RWPE2 (cell line): Measurements from ENCODE around the gene ZNF33B.
"Not testable (repeated sequence)": the region's sequence is repeated elsewhere in the genome, so short reads cannot be mapped to it uniquely, and the experiment has no call there.

Experiments used
- ATAC-seq: fragments of 200-7000 bp; cut with Tn5 transposase; 3 replicates; pipeline ENCODE4 v1.9.1; 2021; ENCODE audit warnings: low read depth
- DNase-seq: peaks from one replicate; pipeline ENCODE4 v3.0.0-alpha.2; 2020; ENCODE audit warnings: low spot score
- H3K27ac ChIP-seq: fragments of 450-650 bp; 2 replicates; pipeline ENCODE4 v1.5.1; 2017; ENCODE audit warnings: mild to moderate bottlenecking; ENCODE audit not compliant: poor library complexity, severe bottlenecking
- H3K27me3 ChIP-seq: fragments of 250-450 bp; sonication (Bioruptor Pico); 2 replicates; pipeline ENCODE4 v1.5.1; 2021; ENCODE audit warnings: mild to moderate bottlenecking, moderate library complexity; ENCODE audit not compliant: insufficient read depth, poor library complexity, severe bottlenecking
- H3K36me3 ChIP-seq: fragments of 250-450 bp; sonication (Bioruptor Pico); 2 replicates; pipeline ENCODE4 v1.5.1; 2020; ENCODE audit warnings: low read depth, mild to moderate bottlenecking, moderate library complexity
- H3K4me1 ChIP-seq: fragments of 250-450 bp; sonication (Bioruptor Pico); 2 replicates; pipeline ENCODE4 v1.5.1; 2021; ENCODE audit warnings: mild to moderate bottlenecking, moderate library complexity; ENCODE audit not compliant: insufficient read depth, poor library complexity, severe bottlenecking
- H3K4me3 ChIP-seq: fragments of 250-450 bp; sonication (Bioruptor Pico); 2 replicates; pipeline ENCODE4 v1.5.1; 2021; ENCODE audit warnings: mild to moderate bottlenecking, moderate library complexity; ENCODE audit not compliant: severe bottlenecking
- H3K9me3 ChIP-seq: fragments of 250-450 bp; sonication (Bioruptor Pico); 2 replicates; pipeline ENCODE4 v1.5.1; 2021; ENCODE audit warnings: mild to moderate bottlenecking, moderate library complexity; ENCODE audit not compliant: severe bottlenecking
- CTCF ChIP-seq: fragments of 450-650 bp; IDR thresholded peaks from one replicate; pipeline ENCODE4 v1.5.1; 2017; ENCODE audit warnings: mild to moderate bottlenecking, moderate library complexity; ENCODE audit not compliant: poor library complexity, severe bottlenecking

Gene ZNF33B

GRCh38 chr10:42638055-42638820 lies at the start of gene ZNF33B:
Gene ZNF33B, minus strand, starts transcription at chr10:42638570. Its CDS starts 1,642 bp downstream, at chr10:42636928.
- ATAC-seq (peak; percentile 89), DNase-seq (peak; percentile 96)
- Histone ChIP-seq H3K36me3 (peaks cover 29% of the 10 kb centered on the region), H3K4me3 (peak within 1 kb of the TSS; percentile 76), H3K27ac (peak within 1 kb of the TSS; percentile 81), H3K27me3 (no peaks in the 10 kb centered on the region), H3K4me1 (peaks cover 18% of the 10 kb centered on the region), H3K9me3 (no peaks in the 10 kb centered on the region)
- no peak for TF ChIP-seq CTCF

GRCh38 chr10:42684517-42684916 lies 46.1 kb upstream of the ZNF33B start:
- no peak overlapping the region for H3K4me3 ChIP-seq
- ATAC-seq = no peak
- no peaks in the 10 kb centered on the region for H3K36me3 ChIP-seq
- no peaks in the 10 kb centered on the region for H3K4me1 ChIP-seq
- DNase-seq = no peak
- no peak for TF ChIP-seq CTCF
- no peak overlapping the region for H3K27ac ChIP-seq
- no peaks in the 10 kb centered on the region for H3K9me3 ChIP-seq
- H3K27me3 ChIP-seq = no peaks in the 10 kb centered on the region

GRCh38 chr10:42680267-42680666 lies 41.9 kb upstream of the ZNF33B start:
- Histone ChIP-seq H3K27me3 (no peaks in the 10 kb centered on the region), H3K27ac (no peak overlapping the region), H3K4me3 (no peak overlapping the region), H3K36me3 (no peaks in the 10 kb centered on the region), H3K9me3 (no peaks in the 10 kb centered on the region), H3K4me1 (no peaks in the 10 kb centered on the region)
- no peak for ATAC-seq
- TF ChIP-seq CTCF = no peak
- DNase-seq = no peak

- not testable (repeated sequence) for H3K36me3 ChIP-seq
These were observed 27.0 kb upstream of the ZNF33B start for GRCh38 chr10:42665181-42665979.

GRCh38 chr10:42654419-42654818 lies 16.0 kb upstream of the ZNF33B start:
- DNase-seq (no peak), ATAC-seq (no peak)
- H3K27ac ChIP-seq = no peak overlapping the region
- H3K36me3 ChIP-seq = no peaks in the 10 kb centered on the region
- no peaks in the 10 kb centered on the region for H3K4me1 ChIP-seq
- no peaks in the 10 kb centered on the region for H3K27me3 ChIP-seq
- no peak overlapping the region for H3K4me3 ChIP-seq
- TF ChIP-seq CTCF = no peak
- H3K9me3 ChIP-seq = no peaks in the 10 kb centered on the region

More at GRCh38 chr10:42665181-42665979, 27.0 kb upstream of the ZNF33B start:
- H3K4me1 ChIP-seq, DNase-seq, H3K27ac ChIP-seq, H3K4me3 ChIP-seq, H3K9me3 ChIP-seq, H3K27me3 ChIP-seq, ATAC-seq: not testable (repeated sequence)
